Brain microvascular endothelial cell (primary cell): Measurements from ENCODE around the gene ADPRS.

Experiments used
- DNase-seq: peaks from one replicate; pipeline ENCODE4 v3.0.0-alpha.2; 2020
- H3K27ac ChIP-seq: fragments of 250-450 bp; sonication (Bioruptor Pico); 2 replicates; pipeline ENCODE4 v1.5.1; 2020; ENCODE audit warnings: mild to moderate bottlenecking, moderate library complexity
- H3K27me3 ChIP-seq: fragments of 250-450 bp; sonication (Bioruptor Pico); replicated peaks from 2 replicates; pipeline ENCODE4 v1.5.1; 2020; ENCODE audit warnings: mild to moderate bottlenecking
- H3K36me3 ChIP-seq: fragments of 250-450 bp; sonication (Bioruptor Pico); replicated peaks from 2 replicates; pipeline ENCODE4 v1.5.1; 2020; ENCODE audit warnings: mild to moderate bottlenecking
- H3K4me3 ChIP-seq: 2 replicates; pipeline ENCODE4 v1.5.1; 2011; ENCODE audit warnings: low read depth, mild to moderate bottlenecking, control low read depth, low read length, moderate library complexity
- in situ Hi-C: cut with HindIII; loops from 2 replicates; pipeline ENCODE4 v1.10.0; 2017; ENCODE audit warnings: low sequenced_read_pairs, low pct_ligation_motif_present
- TF ChIP-seq, protein P1 (sequence below): IDR thresholded peaks from 2 replicates; pipeline ENCODE4 v1.5.1; 2011; ENCODE audit warnings: low read depth, mild to moderate bottlenecking, moderate library complexity, low read length, control low read depth, inconsistent platforms; ENCODE audit errors: missing control alignments

The ADPRS gene

DNA sequence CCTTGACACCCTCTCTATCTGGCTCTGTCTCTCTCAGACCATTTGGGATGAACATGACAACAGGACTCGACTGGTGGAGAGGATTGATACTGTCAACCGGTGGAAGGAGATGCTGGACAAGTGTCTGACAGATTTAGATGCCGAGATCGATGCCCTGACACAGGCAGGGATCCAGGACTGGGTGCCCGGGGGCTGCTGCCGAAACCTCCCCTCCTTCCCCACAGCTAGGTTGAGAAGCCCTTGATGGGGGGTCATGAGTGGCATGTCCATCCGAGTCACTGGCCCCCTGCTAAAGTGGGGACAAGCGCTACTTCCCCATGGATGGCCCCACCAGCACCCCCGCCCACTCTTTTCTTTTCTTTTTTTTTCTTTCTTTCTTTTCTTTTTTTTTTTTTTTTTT, 3.6 kb upstream of the ADPRS start:
- H3K27ac ChIP-seq = no peak overlapping the region
- no peaks in the 10 kb centered on the region for H3K36me3 ChIP-seq
- TF ChIP-seq, protein P1, sequence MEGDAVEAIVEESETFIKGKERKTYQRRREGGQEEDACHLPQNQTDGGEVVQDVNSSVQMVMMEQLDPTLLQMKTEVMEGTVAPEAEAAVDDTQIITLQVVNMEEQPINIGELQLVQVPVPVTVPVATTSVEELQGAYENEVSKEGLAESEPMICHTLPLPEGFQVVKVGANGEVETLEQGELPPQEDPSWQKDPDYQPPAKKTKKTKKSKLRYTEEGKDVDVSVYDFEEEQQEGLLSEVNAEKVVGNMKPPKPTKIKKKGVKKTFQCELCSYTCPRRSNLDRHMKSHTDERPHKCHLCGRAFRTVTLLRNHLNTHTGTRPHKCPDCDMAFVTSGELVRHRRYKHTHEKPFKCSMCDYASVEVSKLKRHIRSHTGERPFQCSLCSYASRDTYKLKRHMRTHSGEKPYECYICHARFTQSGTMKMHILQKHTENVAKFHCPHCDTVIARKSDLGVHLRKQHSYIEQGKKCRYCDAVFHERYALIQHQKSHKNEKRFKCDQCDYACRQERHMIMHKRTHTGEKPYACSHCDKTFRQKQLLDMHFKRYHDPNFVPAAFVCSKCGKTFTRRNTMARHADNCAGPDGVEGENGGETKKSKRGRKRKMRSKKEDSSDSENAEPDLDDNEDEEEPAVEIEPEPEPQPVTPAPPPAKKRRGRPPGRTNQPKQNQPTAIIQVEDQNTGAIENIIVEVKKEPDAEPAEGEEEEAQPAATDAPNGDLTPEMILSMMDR = no peak
- no peak for DNase-seq
- H3K27me3 ChIP-seq = no peaks in the 10 kb centered on the region
- in situ Hi-C loops = no loop called here
- H3K4me3 ChIP-seq = no peak overlapping the region

DNA sequence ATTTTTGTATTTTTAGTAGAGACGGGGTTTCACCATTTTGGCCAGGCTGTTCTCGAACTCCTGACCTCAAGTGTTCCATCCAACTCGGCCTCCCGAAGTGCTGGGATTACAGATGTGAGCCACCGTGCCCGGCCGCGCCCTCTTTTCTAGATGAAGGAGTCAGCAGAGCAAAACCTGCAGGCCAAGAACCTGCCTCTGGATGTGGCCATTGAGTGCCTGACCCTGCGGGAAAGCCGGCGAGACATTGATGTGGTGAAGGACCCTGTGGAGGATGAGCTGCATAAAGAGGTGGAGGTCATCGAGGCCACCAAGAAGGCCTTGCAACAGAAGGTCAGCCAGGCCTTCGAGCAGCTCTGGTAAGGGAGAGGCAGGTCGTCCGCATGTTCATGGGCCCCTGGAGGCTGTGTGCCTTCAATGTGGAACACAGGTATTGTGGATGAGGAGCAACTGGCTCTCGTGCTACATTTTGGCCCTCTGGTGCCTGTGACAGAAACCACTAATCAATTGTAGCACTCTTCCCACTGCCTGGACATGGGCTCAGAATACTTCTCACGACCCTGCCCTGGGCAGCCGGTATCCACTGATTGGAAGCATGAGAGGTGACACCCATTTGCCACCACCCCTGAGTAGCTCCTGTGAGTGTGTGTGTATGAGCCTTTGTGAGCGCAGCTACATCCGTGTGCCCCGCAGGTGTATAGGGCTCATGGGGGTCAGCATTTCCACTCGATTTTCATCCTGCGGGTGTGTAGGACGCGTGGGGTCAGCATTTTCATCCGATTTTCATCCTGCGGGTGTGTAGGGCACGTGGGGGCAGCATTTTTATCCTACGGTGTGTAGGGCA, 2.8 kb upstream of the ADPRS start:
- Histone ChIP-seq H3K36me3 (peaks cover 3% of the 10 kb centered on the region), H3K27me3 (no peaks in the 10 kb centered on the region), H3K27ac (no peak overlapping the region), H3K4me3 (no peak overlapping the region)
- DNase-seq = no peak
- TF ChIP-seq, protein P1 = no peak
- in situ Hi-C loops = no loop called here

DNA sequence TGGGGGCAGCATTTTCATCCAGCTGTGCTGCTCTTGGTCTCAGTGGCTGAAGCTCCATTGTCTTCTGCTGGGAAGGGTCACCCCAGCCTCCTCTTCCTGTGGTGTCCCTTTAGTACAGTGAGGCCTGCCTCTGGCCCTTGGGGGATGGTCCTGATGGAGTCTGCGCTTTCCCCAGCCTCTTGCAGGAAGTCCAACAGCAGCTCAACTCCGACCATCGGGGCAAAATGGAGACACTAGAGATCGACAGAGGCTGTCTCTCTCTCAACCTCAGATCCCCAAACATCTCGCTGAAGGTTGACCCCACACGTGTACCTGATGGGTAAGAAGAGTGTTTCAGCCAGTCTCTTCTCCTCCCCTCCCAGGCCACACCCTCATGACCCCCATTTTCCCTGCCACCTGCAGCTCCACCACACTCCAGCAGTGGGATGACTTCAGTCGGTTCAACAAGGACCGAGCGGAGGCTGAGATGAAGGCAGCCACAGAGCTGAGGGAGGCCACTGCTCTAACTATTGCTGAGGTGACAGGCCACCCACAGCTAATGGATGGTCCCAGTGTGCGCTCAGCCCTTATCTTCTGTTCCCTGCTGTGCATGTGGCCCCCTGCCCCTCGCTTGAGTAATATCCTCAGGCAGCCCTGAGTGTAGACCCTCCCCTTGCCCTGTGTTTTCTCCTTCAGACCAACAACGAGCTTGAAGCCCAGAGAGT, 2.0 kb upstream of the ADPRS start:
- Histone ChIP-seq H3K4me3 (no peak overlapping the region), H3K27ac (no peak overlapping the region), H3K36me3 (peaks cover 10% of the 10 kb centered on the region), H3K27me3 (no peaks in the 10 kb centered on the region)
- in situ Hi-C loops = no loop called here
- TF ChIP-seq, protein P1 = no peak
- no peak for DNase-seq

DNA sequence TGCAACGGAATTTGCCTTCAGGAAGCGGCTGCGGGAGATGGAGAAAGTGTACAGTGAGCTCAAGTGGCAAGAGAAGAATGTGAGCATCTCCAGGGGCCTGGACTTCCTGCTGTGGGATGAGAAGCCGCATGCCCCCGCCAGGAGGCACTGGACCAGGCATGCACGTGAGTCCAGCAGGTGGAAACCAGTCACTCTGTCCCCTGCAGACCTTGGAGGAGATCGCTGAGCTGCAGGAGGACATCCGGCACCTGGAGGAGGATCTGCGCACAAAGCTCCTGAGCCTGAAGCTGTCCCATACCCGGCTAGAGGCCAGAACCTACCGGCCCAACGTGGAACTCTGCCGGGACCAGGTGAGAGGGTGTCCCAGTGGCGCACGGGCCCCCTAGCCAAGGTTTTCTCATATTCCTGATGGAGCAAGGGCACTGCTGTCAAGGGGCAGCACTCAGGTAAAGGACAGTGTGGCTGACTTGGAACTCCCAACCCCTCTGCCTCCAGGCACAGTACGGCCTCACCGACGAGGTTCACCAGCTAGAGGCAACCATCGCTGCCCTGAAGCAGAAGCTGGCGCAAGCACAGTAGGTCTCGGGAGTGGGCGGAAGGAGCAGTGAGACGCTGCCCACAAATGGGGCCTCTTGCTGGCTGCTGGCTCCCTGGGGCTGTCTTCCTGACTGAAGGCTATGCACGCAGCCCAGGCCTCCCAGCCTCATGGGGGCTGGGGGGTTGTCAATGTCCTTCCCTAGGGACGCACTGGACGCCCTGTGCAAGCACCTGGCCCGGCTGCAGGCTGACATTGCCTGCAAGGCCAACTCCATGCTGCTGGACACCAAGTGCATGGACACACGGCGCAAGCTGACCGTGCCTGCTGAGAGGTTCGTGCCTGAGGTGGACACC, 1.2 kb upstream of the ADPRS start:
- in situ Hi-C loops = no loop called here
- H3K4me3 ChIP-seq = no peak overlapping the region
- peaks cover 18% of the 10 kb centered on the region for H3K36me3 ChIP-seq
- no peak overlapping the region for H3K27ac ChIP-seq
- H3K27me3 ChIP-seq = no peaks in the 10 kb centered on the region
- no peak for DNase-seq
- TF ChIP-seq, protein P1 = no peak

DNA sequence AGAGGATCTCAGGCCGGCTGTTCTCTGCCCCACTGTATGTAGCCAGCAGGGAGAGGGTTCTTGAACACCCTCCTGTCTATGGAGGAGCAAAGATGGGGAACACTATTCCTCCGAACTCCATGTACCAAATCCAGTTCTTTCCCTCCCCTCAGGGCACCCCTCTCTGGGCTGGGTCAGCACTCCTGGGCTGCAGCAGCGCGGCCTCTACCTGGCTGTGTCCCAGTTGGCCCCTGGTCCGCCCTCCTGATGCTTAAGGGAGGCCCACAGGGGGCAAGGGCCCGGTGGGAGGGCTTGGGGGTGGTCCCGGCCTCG, 471 bp upstream of the ADPRS start:
- no peak for DNase-seq
- Histone ChIP-seq H3K27ac (peak overlapping the region; percentile 81), H3K4me3 (peak overlapping the region; percentile 90), H3K36me3 (peaks cover 26% of the 10 kb centered on the region), H3K27me3 (no peaks in the 10 kb centered on the region)
- in situ Hi-C loops = no loop called here
- TF ChIP-seq, protein P1 = no peak
